GM19238 (cell line): ENCODE results near the gene PEF1.
"Not testable (repeated sequence)": the region's sequence is repeated elsewhere in the genome, so short reads cannot be mapped to it uniquely, and the experiment has no call there.

Source experiments
- DNase-seq: peaks from one replicate; pipeline ENCODE4 v3.0.0; 2011; ENCODE audit warnings: low spot score; ENCODE audit not compliant: insufficient read length

The PEF1 gene

DNA sequence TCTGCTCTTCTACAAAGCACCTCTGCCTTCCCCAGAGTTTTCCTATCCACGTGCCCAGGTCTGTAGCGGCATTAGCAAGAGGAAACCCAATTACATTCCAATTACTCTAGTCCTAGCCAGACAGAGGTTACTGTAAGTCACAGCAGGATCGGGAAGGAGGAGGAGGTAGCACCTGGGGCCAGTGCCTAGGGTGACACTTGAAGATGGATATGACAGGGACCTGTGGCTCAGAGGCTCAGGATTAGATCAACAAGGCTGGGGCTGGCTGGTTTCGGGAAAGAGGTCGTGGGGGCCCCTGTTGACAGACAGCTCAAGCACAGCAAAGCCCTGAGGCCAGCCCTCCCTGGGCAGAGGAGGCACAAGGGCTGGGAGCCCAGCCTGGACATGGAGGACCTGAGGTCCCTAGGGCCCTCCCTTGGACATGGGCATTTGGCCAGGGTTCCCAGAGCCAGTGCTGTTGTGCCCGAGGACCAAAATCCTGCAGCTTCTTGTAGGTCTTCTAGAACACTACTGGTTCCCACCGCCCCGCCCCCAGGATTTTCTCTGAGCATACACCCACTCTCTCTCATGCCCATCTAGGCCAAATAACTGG is 30.2 kb downstream of the PEF1 start:
- no peak for DNase-seq

DNA sequence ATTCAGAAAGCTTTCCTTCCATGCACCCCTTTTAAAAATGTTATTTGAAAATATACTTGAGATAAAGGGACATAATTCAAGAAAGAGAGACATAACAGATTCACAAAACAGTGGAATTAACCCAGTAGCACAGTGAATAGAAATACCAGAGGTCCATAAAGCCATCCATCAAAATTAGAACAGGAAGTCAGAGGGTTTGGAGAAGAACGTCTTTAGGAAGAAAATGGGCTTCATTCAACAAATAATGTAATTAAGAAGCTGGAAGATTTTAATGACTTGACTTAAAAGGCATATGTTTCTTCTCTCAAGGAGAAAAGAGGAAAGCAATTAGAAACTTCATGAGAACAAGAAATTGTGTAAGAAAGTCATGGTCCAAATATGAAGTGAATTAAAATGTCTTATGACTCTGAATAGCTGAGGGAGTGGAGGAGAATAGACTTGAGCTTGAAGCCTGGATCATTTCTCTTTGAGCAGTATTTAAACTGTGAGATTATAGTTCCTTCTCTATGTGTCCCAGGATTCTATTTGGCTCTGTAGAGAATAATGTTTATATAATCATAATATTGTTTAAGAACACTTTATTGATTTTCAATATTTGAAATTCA is 35.1 kb downstream of the PEF1 start:
- no peak for DNase-seq

- DNase-seq, result no peak
Measured at GRCh38 chr1:31607360-31607759, 37.3 kb downstream of the PEF1 start.

GRCh38 chr1:31605908-31606427 is 38.7 kb downstream of the PEF1 start:
- peak; percentile 74 for DNase-seq

- DNase-seq, result no peak
Measured at GRCh38 chr1:31602081-31602480, 42.6 kb downstream of the PEF1 start.

- no peak for DNase-seq
Measured at GRCh38 chr1:31600641-31601040, 44.0 kb downstream of the PEF1 start.

DNA sequence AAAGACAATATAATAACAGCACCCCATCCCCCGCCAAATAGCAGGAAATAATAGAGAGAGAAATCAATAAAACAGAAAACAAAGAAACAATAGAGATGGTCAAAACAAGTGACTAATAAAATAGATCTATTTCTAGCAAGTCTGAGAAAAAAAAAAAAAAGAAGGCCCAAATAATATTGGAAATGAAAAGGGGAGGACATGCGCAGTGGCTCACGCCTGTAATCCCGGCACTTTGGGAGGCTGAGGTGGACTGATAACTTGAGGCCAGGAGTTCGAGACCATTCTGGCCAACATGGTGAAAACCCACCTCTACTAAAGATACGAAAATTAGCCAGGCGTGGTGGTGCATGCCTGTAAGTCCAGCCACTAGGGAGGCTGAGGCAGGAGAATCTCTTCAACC is 45.7 kb downstream of the PEF1 start:
- DNase-seq, result no peak

- DNase-seq, result no peak
Measured at GRCh38 chr1:31596737-31597097, 48.0 kb downstream of the PEF1 start.

- no peak for DNase-seq
Measured at GRCh38 chr1:31595836-31596736, 48.6 kb downstream of the PEF1 start.

GRCh38 chr1:31593770-31594632 is 50.7 kb downstream of the PEF1 start:
- peak; percentile 54 for DNase-seq

DNA sequence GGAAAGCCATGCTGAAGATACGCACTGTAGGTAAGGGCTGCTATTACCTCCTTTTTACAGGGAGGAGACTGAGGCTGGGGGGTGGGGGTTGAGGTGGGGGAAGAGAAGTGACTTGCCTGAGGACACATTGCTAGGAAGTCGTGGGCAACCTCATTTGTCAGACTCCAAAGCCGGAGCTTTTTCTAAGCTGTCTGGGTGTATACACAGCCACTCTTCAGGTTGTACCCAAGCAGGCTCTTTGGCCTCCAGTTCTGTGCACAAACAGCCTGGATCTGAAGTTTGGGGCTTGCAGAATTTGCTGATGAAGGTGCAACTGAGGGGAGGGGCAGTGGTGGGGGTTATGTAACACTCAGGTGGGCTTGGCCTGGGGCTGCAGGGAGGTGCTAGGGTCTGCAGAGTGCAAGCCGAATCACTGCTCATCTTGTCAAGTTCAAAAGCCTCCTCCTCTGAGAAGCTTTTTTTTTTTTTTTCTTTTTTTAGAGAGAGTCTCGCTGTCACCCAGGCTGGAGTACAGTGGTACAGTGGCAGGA is 51.5 kb downstream of the PEF1 start:
- DNase-seq, result no peak

- DNase-seq, result no peak
Measured at GRCh38 chr1:31592132-31592531, 52.5 kb downstream of the PEF1 start.

DNA sequence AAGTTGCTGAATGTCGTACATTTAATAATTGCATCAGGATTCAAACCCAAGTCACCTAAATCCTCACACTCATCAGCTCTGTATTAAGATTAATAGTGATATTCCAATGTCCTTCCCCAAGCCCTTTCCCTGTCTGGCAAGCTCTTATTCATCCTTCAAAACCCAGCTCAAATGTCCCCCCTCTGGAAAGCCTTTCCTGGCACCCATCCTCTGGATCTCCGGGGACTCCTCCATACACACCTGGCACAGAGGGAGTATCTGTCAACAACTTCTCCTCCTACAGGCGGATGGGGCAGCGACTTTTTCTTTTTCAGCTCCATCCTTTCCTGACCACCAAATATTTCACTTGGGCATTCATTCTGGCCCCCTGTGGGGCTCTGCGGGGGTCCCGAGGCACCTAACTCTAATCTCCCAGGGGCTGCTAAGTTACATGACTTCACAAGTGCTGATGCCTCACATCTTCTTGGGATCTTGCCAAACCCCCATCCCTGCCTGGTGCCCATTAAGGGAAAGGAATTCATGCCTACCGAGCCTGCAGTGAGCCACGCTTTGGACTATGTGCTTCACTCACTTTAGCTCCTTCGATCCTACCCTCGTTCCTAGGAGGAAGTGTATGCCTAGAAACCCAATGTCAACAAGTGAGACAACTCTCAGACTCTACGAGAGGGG is 53.1 kb downstream of the PEF1 start:
- no peak for DNase-seq

GRCh38 chr1:31588751-31589515 is 55.7 kb downstream of the PEF1 start:
- no peak for DNase-seq

GRCh38 chr1:31587720-31588423 is 56.8 kb downstream of the PEF1 start:
- DNase-seq, result peak; percentile 68

DNA sequence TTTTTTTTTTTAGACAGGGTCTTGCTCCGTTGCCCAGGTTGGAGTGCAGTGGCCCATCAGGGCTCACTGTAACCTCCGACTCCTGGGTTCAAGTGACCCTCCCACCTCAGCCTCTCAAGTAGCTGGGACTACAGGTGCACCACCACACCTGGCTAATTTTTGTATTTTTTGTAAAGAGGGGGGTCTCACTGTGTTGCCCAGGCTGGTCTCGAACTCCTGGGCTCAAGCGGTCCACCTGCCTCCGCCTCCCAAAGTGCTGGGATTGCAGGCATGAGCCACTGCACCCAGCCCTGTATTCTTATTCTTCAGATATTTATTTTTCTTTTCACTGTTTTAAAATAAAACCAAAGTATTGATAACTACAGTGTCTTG is 57.4 kb downstream of the PEF1 start:
- not testable (repeated sequence) for DNase-seq

DNA sequence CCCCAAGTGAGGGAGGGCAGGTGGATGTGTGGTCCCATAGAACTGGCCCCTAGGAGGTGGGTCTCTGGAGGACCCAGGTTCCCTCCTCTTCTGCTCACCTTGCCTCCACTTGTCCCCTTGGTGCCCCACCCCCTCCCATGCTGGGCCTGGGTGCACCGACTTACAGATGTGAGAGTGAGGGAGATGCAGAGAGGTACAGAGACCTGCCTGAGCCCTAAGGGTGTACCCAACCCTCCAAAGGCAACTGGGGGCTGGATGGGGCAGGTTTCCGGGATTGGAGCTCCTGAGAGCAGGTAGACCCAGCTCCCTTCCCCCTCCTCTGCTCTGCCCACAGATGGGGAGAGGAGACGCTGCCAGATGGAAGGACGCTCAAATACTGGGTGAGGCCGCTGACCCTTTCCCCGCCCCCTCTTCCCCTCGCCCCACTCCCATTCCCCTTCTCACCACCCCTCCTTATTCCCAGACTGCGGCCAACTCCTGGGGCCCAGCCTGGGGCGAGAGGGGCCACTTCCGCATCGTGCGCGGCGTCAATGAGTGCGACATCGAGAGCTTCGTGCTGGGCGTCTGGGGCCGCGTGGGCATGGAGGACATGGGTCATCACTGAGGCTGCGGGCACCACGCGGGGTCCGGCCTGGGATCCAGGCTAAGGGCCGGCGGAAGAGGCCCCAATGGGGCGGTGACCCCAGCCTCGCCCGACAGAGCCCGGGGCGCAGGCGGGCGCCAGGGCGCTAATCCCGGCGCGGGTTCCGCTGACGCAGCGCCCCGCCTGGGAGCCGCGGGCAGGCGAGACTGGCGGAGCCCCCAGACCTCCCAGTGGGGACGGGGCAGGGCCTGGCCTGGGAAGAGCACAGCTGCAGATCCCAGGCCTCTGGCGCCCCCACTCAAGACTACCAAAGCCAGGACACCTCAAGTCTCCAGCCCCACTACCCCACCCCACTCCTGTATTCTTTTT is 58.0 kb downstream of the PEF1 start:
- DNase-seq, result no peak

GRCh38 chr1:31585736-31586365 is 58.8 kb downstream of the PEF1 start:
- DNase-seq, result no peak
